Uterus (tissue), 2 donors: ENCODE measurements around the gene RPS8.

Experiments
- CTCF ChIP-seq, 4 experiments: fragments of 200-600 bp in 2 of 4; fragments of 450-650 bp in 2 of 4; sonication (generic) in 2 of 4; IDR thresholded peaks; one replicate each; pipeline ENCODE4 v1.5.1; 2016 to 2019; ENCODE audit warnings: antibody characterized with exemption in 4 of 4, mild to moderate bottlenecking in 2 of 4, moderate library complexity in 1 of 4
- POLR2A ChIP-seq, 2 donors: fragments of 450-650 bp; IDR thresholded peaks; one replicate each; pipeline ENCODE4 v1.6.1; 2016; ENCODE audit warnings: antibody characterized with exemption in 2 of 2, mild to moderate bottlenecking in 1 of 2, moderate library complexity in 1 of 2

- TF ChIP-seq CTCF (IDR thresholded peaks at IDR 0.05) (peak; percentile 95 to 98 (median 97)), POLR2A (IDR thresholded peaks at IDR 0.05) (peak in 1 of 2 donors; percentile 33)
These were observed 10.9 kb downstream of the RPS8 start for GRCh38 chr1:44786138-44786840.
